Measurements from ENCODE around the gene SCIN.

DNA sequence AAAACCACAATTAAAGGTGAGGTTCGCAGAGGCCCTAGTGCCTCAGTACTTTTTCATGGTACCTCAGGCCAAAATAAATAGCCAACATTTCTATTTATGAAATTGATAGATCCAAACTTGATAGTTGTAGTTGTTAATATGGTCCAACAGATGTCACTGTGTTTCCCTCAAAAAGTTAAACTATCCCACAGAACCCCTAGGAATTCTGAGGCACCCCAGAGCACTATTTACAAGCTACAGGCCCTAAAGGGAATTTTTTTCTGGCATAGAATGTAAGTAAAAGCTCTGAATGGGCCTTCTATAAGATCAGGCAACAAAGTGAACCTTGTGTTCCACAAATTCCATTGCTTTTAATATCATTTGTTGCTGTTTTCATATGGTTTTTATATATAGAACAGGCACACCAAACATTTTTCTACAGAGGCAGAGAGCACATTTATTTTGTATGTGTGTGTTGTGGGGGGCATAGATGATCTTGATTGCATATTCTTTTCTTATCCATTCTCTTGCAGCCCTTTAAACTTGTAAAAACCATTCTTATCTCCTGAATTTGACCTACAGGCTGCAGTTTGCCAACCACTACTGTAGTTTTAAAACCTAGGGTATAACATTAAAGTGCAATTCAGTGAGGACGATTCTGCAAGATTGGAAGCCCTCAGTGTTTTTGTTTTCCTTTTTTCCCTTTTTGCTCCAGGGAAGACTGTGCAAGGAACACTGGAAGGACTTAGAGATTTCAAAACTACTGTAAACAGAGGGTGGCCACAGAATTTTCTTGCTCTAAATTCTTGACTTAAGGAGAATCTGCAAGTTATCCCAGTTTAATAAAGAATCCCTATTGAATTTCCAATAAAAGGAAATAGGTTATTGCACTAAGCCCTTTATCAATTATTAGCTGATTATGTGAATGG, 113.4 kb downstream of the SCIN start:
- TF ChIP-seq HDGF (IDR thresholded peaks at IDR 0.05; ENCODE audit: borderline replicate concordance) (no peak), ZNF384 (IDR thresholded peaks at IDR 0.05) (no peak), TARDBP (IDR thresholded peaks at IDR 0.05) (no peak), FOXK2 (IDR thresholded peaks at IDR 0.05) (no peak), BHLHE40 (IDR thresholded peaks at IDR 0.05; ENCODE audit: borderline replicate concordance) (no peak), NFRKB (IDR thresholded peaks at IDR 0.05) (no peak), FOXA1 (IDR thresholded peaks at IDR 0.05) (no peak), ELF4 (IDR thresholded peaks at IDR 0.05) (no peak), L3MBTL2 (conservative IDR thresholded peaks at IDR 0.05) (no peak)
- TF ChIP-seq, protein P1, sequence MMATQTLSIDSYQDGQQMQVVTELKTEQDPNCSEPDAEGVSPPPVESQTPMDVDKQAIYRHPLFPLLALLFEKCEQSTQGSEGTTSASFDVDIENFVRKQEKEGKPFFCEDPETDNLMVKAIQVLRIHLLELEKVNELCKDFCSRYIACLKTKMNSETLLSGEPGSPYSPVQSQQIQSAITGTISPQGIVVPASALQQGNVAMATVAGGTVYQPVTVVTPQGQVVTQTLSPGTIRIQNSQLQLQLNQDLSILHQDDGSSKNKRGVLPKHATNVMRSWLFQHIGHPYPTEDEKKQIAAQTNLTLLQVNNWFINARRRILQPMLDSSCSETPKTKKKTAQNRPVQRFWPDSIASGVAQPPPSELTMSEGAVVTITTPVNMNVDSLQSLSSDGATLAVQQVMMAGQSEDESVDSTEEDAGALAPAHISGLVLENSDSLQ (IDR thresholded peaks at IDR 0.05), result no peak

All from HEK293T (cell line).